GM20000 (cell line): ENCODE data around the gene RAB43.
"Not testable (repeated sequence)": the region's sequence is repeated elsewhere in the genome, so short reads cannot be mapped to it uniquely, and the experiment has no call there.

Experiments
- DNase-seq: peaks from one replicate; pipeline ENCODE4 v3.0.0; 2012; ENCODE audit warnings: low spot score
- TF ChIP-seq, protein P1 (sequence below): IDR thresholded peaks from 2 replicates; pipeline ENCODE4 v1.5.1; 2012; ENCODE audit warnings: mild to moderate bottlenecking, control low read depth; ENCODE audit errors: extremely low read depth, missing control alignments

Gene RAB43

DNA sequence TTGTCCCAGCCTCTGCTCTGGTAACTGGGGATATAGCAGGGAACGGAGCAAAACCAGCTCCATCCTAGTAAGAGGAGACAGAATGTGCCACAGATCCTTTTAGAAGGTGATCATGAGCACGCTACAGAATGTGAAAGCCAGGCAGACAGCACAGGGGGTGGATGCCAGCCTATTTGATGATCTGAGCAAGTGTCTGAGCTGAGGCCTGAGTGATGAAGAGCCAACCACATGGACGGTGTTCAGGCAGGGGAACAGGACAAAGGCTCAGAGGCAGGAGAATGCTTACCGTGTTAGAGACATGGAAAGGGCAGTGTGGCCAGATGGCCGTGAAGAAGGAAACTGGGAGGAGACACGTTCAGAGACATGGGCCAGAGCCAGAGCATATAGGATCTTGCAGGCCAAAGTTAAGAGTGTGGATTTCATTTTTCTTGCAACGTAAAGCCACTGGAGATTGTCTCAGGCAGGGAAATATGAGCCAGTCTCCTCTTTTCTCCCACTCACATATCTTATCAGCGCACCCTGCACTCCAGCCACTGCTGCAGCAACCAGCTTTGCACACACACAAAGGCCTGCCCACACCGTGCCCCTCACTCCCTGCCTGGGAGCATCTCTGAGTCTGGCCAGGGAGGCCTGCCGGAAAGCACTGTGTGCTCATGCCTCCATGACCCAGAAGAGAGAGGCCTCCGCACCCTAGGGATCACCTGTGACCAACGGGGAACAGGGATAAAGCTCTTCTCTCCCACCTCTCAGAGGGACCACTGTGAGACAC lies 20.1 kb downstream of the RAB43 start:
- TF ChIP-seq, protein P1, sequence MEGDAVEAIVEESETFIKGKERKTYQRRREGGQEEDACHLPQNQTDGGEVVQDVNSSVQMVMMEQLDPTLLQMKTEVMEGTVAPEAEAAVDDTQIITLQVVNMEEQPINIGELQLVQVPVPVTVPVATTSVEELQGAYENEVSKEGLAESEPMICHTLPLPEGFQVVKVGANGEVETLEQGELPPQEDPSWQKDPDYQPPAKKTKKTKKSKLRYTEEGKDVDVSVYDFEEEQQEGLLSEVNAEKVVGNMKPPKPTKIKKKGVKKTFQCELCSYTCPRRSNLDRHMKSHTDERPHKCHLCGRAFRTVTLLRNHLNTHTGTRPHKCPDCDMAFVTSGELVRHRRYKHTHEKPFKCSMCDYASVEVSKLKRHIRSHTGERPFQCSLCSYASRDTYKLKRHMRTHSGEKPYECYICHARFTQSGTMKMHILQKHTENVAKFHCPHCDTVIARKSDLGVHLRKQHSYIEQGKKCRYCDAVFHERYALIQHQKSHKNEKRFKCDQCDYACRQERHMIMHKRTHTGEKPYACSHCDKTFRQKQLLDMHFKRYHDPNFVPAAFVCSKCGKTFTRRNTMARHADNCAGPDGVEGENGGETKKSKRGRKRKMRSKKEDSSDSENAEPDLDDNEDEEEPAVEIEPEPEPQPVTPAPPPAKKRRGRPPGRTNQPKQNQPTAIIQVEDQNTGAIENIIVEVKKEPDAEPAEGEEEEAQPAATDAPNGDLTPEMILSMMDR: no peak
- DNase-seq: no peak

DNA sequence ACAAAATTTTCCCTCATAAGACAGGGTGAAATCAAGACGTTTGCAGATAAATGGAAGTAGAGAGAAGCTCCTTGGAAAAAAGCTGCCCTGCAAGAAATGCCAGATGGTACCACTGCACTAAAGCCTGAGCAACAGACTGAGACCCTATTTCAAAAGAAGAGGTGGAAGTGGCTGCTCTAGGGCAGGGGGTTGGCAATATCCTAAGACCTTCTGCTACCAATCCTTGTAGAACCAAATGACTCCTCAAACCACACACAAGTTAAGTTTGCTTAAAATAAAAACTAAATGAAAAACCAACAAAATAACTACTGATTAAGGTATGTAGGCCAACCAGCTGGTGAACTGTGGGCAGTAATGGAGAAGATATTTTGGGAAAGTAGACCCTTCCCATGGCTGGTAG lies 21.3 kb downstream of the RAB43 start:
- TF ChIP-seq, protein P1: no peak
- no peak for DNase-seq

- TF ChIP-seq, protein P1: no peak
- no peak for DNase-seq
Measured at GRCh38 chr3:129095285-129095684, 26.3 kb downstream of the RAB43 start.

DNA sequence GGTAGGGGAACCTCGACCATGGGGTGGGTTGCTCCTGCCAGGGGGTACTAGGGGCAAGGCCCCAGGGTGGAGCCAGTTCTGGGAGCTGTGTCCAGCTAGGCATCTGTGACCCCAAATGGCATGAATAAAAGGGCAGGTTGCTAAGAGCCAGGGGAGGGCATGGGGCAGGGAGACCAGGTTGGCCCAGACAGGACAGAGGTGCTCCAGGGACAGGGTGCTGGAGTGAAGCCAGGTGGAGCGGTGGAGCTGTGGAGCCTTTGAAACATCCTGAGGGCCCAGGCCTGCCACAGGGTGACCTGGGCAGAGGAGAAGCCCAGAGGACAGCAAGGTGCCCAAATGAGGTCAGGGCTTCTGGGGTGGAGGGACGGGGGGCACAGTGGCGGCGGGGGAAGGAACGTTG lies 33.3 kb downstream of the RAB43 start:
- not testable (repeated sequence) for DNase-seq

DNA sequence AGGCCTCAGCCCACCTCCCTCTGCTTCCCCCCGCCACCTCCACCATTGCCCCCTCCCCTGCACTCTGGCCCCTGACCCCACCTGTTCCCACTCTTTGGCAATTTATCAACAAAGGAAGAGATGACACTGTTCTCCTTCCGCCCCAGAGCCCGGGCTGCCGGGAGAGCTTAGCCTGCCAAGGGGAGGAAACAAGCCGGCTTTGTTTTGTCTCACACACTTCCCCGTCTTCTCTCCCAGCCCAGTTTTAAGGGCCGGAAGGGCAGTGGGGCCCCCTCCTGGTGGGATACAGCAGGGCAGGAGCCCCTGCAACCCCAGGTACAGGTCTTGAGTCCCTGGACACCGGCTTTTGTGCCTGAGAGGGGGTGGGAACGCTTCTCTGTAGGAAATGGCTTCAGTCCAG lies 33.7 kb downstream of the RAB43 start:
- DNase-seq: not testable (repeated sequence)

GRCh38 chr3:129087138-129087702 lies 34.4 kb downstream of the RAB43 start:
- TF ChIP-seq, protein P1: no peak
- DNase-seq: no peak

GRCh38 chr3:129085818-129086217 lies 35.8 kb downstream of the RAB43 start:
- DNase-seq: no peak
- TF ChIP-seq, protein P1: no peak

GRCh38 chr3:129085165-129085715 lies 36.4 kb downstream of the RAB43 start:
- TF ChIP-seq, protein P1: no peak
- DNase-seq: no peak
